HCT116 (cell line): ENCODE data around the gene DPP6. TPM values are rescaled to one million over a fixed set of nuclear protein-coding genes. Genes with fewer than 3 reads are reported as not detected.

Experiments
- ATAC-seq: fragments of 200-7000 bp; cut with Tn5 transposase; 2 replicates; pipeline ENCODE4 v1.9.1; 2020; ENCODE audit warnings: mild to moderate bottlenecking, moderate library complexity
- BruUV-seq: library from RNA; stranded (reverse); fragments of 400-500 nt; replicated peaks from 2 replicates; lab custom pipeline; 2021; lab: Mats Ljungman, UMichigan
- CTCF ChIA-PET: fragments of 300-600 bp; sonication (Branson Sonifier 250); formaldehyde crosslinking; loops from one replicate; lab custom pipeline; 2021; ENCODE audit warnings: antibody characterized with exemption; lab: Charles Lee
- POLR2A ChIA-PET: fragments of 300-600, 350-600 bp; sonication (Branson Sonifier 250); formaldehyde crosslinking; loops from one replicate; lab custom pipeline; 2021; ENCODE audit warnings: antibody characterized with exemption; lab: Charles Lee
- RAD21 ChIA-PET, 2 experiments: fragments of 300-600 bp; sonication (Branson Sonifier 250); formaldehyde crosslinking; loops; one replicate each; lab custom pipeline; 2023; ENCODE audit warnings: low total read pairs in 2 of 2; ENCODE audit not compliant: uncharacterized antibody in 2 of 2, unreplicated experiment in 2 of 2, low non-redundant PET in 1 of 2; lab: Charles Lee
- DNase-seq: peaks from one replicate; pipeline ENCODE4 v3.0.0-alpha.2; 2010; ENCODE audit warnings: low read depth, low spot score
- H2AFZ ChIP-seq: fragments of 200-600 bp; shearing (Covaris generic), sonication (generic); 2 replicates; pipeline ENCODE4 v1.6.1; 2017; ENCODE audit warnings: low read depth, mixed run types, mixed read lengths, antibody characterized with exemption, low read length; ENCODE audit not compliant: poor library complexity, severe bottlenecking
- H3K27ac ChIP-seq: 2 replicates; pipeline ENCODE4 v1.5.1; 2012; ENCODE audit warnings: low read depth, low read length
- H3K27me3 ChIP-seq: fragments of 200-600 bp; sonication (generic); 2 replicates; pipeline ENCODE4 v1.6.1; 2016; ENCODE audit warnings: mixed run types, low read length, mixed read lengths; ENCODE audit not compliant: insufficient read depth
- H3K36me3 ChIP-seq, 2 experiments: fragments of 200-500 bp in 1 of 2; fragments of 200-600 bp in 1 of 2; sonication (Bioruptor generic) in 1 of 2; sonication (generic) in 1 of 2; 2 replicates each; pipeline versions ENCODE4 v1.5.1 to v1.6.1; 2014 to 2016; ENCODE audit warnings: low read length in 2 of 2, inconsistent platforms in 1 of 2, mixed read lengths in 1 of 2, mixed run types in 1 of 2; ENCODE audit not compliant: insufficient read depth in 2 of 2, control insufficient read depth in 1 of 2
- H3K4me1 ChIP-seq, 2 experiments: fragments of 200-600 bp in 1 of 2; sonication (generic) in 1 of 2; 2 replicates each; pipeline versions ENCODE4 v1.5.1 to v1.6.1; 2012 to 2017; ENCODE audit warnings: low read length in 2 of 2, inconsistent platforms in 1 of 2, mild to moderate bottlenecking in 1 of 2, mixed read lengths in 1 of 2, mixed run types in 1 of 2, moderate library complexity in 1 of 2; ENCODE audit not compliant: insufficient read depth in 2 of 2, control insufficient read depth in 1 of 2
- H3K4me2 ChIP-seq: fragments of 200-600 bp; sonication (generic); 2 replicates; pipeline ENCODE4 v1.6.1; 2017; ENCODE audit warnings: mixed run types, low read length, mixed read lengths
- H3K4me3 ChIP-seq, 2 experiments: fragments of 200-600 bp in 1 of 2; sonication (generic) in 1 of 2; replicated peaks in 1 of 2; 2 replicates each; pipeline ENCODE4 v1.5.1; 2011 to 2016; ENCODE audit warnings: low read length in 2 of 2, control low read depth in 1 of 2, low read depth in 1 of 2, mild to moderate bottlenecking in 1 of 2, mixed read lengths in 1 of 2, mixed run types in 1 of 2
- H3K79me2 ChIP-seq: fragments of 200-600 bp; sonication (generic); 2 replicates; pipeline ENCODE4 v1.6.1; 2017; ENCODE audit warnings: mild to moderate bottlenecking, mixed run types, low read length, moderate library complexity, mixed read lengths; ENCODE audit not compliant: insufficient read depth
- H3K9ac ChIP-seq: fragments of 200-600 bp; sonication (generic); 2 replicates; pipeline ENCODE4 v1.6.1; 2016; ENCODE audit warnings: low read length, mixed read lengths
- H3K9me2 ChIP-seq: fragments of 200-600 bp; sonication (generic), shearing (Covaris generic); 2 replicates; pipeline ENCODE4 v1.6.1; 2017; ENCODE audit warnings: mixed run types, mild to moderate bottlenecking, moderate library complexity; ENCODE audit not compliant: insufficient read depth
- H3K9me3 ChIP-seq, 2 experiments: fragments of 200-500 bp in 1 of 2; fragments of 200-600 bp in 1 of 2; sonication (Bioruptor generic) in 1 of 2; sonication (generic) in 1 of 2; 2 replicates each; pipeline ENCODE4 v1.6.1; 2014 to 2017; ENCODE audit warnings: low read length in 2 of 2, mixed read lengths in 2 of 2, inconsistent platforms in 1 of 2, low read depth in 1 of 2, mild to moderate bottlenecking in 1 of 2, mixed run types in 1 of 2, moderate library complexity in 1 of 2; ENCODE audit not compliant: control insufficient read depth in 1 of 2, insufficient read depth in 1 of 2
- H4K20me1 ChIP-seq: fragments of 200-600 bp; sonication (generic), shearing (Covaris generic); 2 replicates; pipeline ENCODE4 v1.6.1; 2017; ENCODE audit warnings: mixed run types, mild to moderate bottlenecking, moderate library complexity; ENCODE audit not compliant: insufficient read depth
- ATF3 ChIP-seq: IDR thresholded peaks from 2 replicates; pipeline ENCODE4 v1.6.1; 2012
- CBX3 ChIP-seq: IDR thresholded peaks from 2 replicates; pipeline ENCODE4 v1.6.1; 2012; ENCODE audit warnings: low read depth
- CEBPB ChIP-seq: IDR thresholded peaks from 2 replicates; pipeline ENCODE4 v1.6.1; 2012; ENCODE audit warnings: low read depth
- CTCF ChIP-seq, 3 experiments: fragments of 200-600 bp in 1 of 3; sonication (generic) in 1 of 3; IDR thresholded peaks in 2 of 3; conservative IDR thresholded peaks in 1 of 3; 2 replicates each; pipeline ENCODE4 v1.5.1; 2012 to 2017; ENCODE audit warnings: low read depth in 2 of 3, low read length in 2 of 3, antibody characterized with exemption in 1 of 3, borderline replicate concordance in 1 of 3, control low read depth in 1 of 3, mild to moderate bottlenecking in 1 of 3, mixed read lengths in 1 of 3, mixed run types in 1 of 3, moderate library complexity in 1 of 3; ENCODE audit not compliant: insufficient read depth in 1 of 3
- EGR1 ChIP-seq: IDR thresholded peaks from 2 replicates; pipeline ENCODE4 v1.6.1; 2012; ENCODE audit warnings: low read depth
- ELF1 ChIP-seq: IDR thresholded peaks from 2 replicates; pipeline ENCODE4 v1.6.1; 2012; ENCODE audit warnings: low read depth, borderline replicate concordance
- EZH2 ChIP-seq: fragments of 200-600 bp; sonication (generic); IDR thresholded peaks from 2 replicates; pipeline ENCODE4 v1.6.1; 2017; ENCODE audit warnings: antibody characterized with exemption, mixed run types
- EZH2phosphoT487 ChIP-seq: fragments of 200-600 bp; IDR thresholded peaks from 2 replicates; pipeline ENCODE4 v1.6.1; 2018; ENCODE audit warnings: antibody characterized with exemption, borderline replicate concordance
- FOSL1 ChIP-seq: IDR thresholded peaks from 2 replicates; pipeline ENCODE4 v1.6.1; 2012; ENCODE audit warnings: low read depth
- JUND ChIP-seq: IDR thresholded peaks from 2 replicates; pipeline ENCODE4 v1.6.1; 2012
- MAX ChIP-seq: IDR thresholded peaks from 2 replicates; pipeline ENCODE4 v1.6.1; 2012
- RAD21 ChIP-seq: IDR thresholded peaks from 2 replicates; pipeline ENCODE4 v1.6.1; 2012; ENCODE audit warnings: low read depth, mild to moderate bottlenecking
- REST ChIP-seq: IDR thresholded peaks from 2 replicates; pipeline ENCODE4 v1.6.1; 2012; ENCODE audit warnings: low read depth
- SIN3A ChIP-seq: IDR thresholded peaks from 2 replicates; pipeline ENCODE4 v1.6.1; 2012; ENCODE audit warnings: low read depth
- SP1 ChIP-seq: IDR thresholded peaks from 2 replicates; pipeline ENCODE4 v1.6.1; 2012; ENCODE audit warnings: low read depth
- SRF ChIP-seq: IDR thresholded peaks from 2 replicates; pipeline ENCODE4 v1.6.1; 2012; ENCODE audit warnings: low read depth
- TCF7L2 ChIP-seq: IDR thresholded peaks from 2 replicates; pipeline ENCODE4 v1.7.0; 2011; ENCODE audit warnings: borderline replicate concordance, inconsistent platforms; ENCODE audit not compliant: insufficient read depth, insufficient read length; ENCODE audit errors: extremely low read depth
- YY1 ChIP-seq: IDR thresholded peaks from 2 replicates; pipeline ENCODE4 v1.6.1; 2011; ENCODE audit warnings: low read length, low read depth, moderate library complexity, mild to moderate bottlenecking; ENCODE audit not compliant: insufficient replicate concordance; ENCODE audit errors: extremely low read depth
- ZFX ChIP-seq: fragments of 450-650 bp; IDR thresholded peaks from 2 replicates; pipeline ENCODE4 v1.6.1; 2017
- ZNF274 ChIP-seq: fragments of 200-500 bp; sonication (Bioruptor generic); IDR thresholded peaks from 2 replicates; pipeline ENCODE4 v1.6.1; 2014; ENCODE audit warnings: mild to moderate bottlenecking, low read depth, low read length, inconsistent platforms
- intact Hi-C: fragments of 100-400 bp; cut with micrococcal nuclease; formaldehyde crosslinking; loops from 2 replicates; pipeline ENCODE4 v1.10.0; 2022
- total RNA-seq: library from RNA; stranded (reverse); gene quantifications from one replicate; pipeline ENCODE4 v1.2.1, GENCODE V29; 2021; ENCODE audit not compliant: unreplicated experiment

The DPP6 gene
- total RNA-seq, 1 experiment from 2014 or later = not detected

GRCh38 chr7:154571772-154572171 lies 519.6 kb downstream of the DPP6 start:
- no peaks in the 10 kb centered on the region for H3K4me1 ChIP-seq
- no peak overlapping the region for H3K27ac ChIP-seq
- no peaks in the 10 kb centered on the region for H4K20me1 ChIP-seq
- H3K27me3 ChIP-seq = no peaks in the 10 kb centered on the region
- H3K4me3 ChIP-seq = no peak overlapping the region
- H3K36me3 ChIP-seq = no peaks in the 10 kb centered on the region
- DNase-seq = no peak
- no peak overlapping the region for H2AFZ ChIP-seq
- CTCF ChIA-PET = no interaction called here
- H3K4me2 ChIP-seq = no peak overlapping the region
- intact Hi-C loops = no loop called here
- peaks cover 15 to 21% of the 10 kb centered on the region in 2 experiments; a peak in 3 of 4 replicates for H3K9me3 ChIP-seq
- no peaks in the 10 kb centered on the region for H3K9me2 ChIP-seq
- RAD21 ChIA-PET = no interaction called here
- BruUV-seq = no TSS peak
- H3K79me2 ChIP-seq = no peaks in the 10 kb centered on the region
- no peak for ATAC-seq
- no peak for TF ChIP-seq TCF7L2
- no peak for TF ChIP-seq SP1
- TF ChIP-seq JUND = no peak
- TF ChIP-seq CEBPB = no peak
- no peak for TF ChIP-seq SIN3A
- no peak for TF ChIP-seq ELF1
- TF ChIP-seq SRF = no peak
- no peak for TF ChIP-seq REST
- no peak for TF ChIP-seq ATF3
- TF ChIP-seq CBX3 = no peak
- no peak for TF ChIP-seq ZFX
- TF ChIP-seq ZNF274 = no peak
- TF ChIP-seq RAD21 = no peak
- TF ChIP-seq CTCF (IDR thresholded peaks at IDR 0.05 in 2 of 3, conservative IDR thresholded peaks at IDR 0.05 in 1 of 3; ENCODE audit: borderline replicate concordance in 1 of 3, insufficient read depth in 1 of 3, low read depth in 2 of 3, low read length in 2 of 3) = no peak
- TF ChIP-seq FOSL1 = no peak
- no peak for TF ChIP-seq EZH2
- TF ChIP-seq YY1 = no peak
- no peak for TF ChIP-seq MAX
- TF ChIP-seq EGR1 = no peak
- no peak for TF ChIP-seq EZH2phosphoT487
- TF ChIP-seq, all 23 proteins: peak for 0
- no peak overlapping the region for H3K9ac ChIP-seq
- POLR2A ChIA-PET = no interaction called here
